HEK293 (cell line): ENCODE data around the gene RAMP1.

Experiments used
- CTCF ChIA-PET: fragments of 350-600 bp; formaldehyde crosslinking; extraction: SDS; loops from one replicate; lab custom pipeline; 2021; ENCODE audit warnings: antibody characterized with exemption; lab: Yijun Ruan, JAX
- POLR2A ChIA-PET: fragments of 300-600 bp; formaldehyde crosslinking; extraction: SDS; loops from one replicate; lab custom pipeline; 2020; ENCODE audit warnings: antibody characterized with exemption, inconsistent platforms; lab: Yijun Ruan, JAX
- H3K27ac ChIP-seq: fragments of 200-500 bp; sonication (Bioruptor generic); 2 replicates; pipeline ENCODE4 v1.5.1; 2014; ENCODE audit warnings: low read depth, low read length, control low read depth, inconsistent platforms; ENCODE audit errors: extremely low read depth
- H3K36me3 ChIP-seq, 2 experiments: fragments of 200-500 bp in 1 of 2; sonication (Bioruptor generic) in 1 of 2; 1 replicate in 1 of 2; 2 replicates in 1 of 2; pipeline ENCODE4 v1.5.1; 2014 to 2017; ENCODE audit warnings: inconsistent platforms in 2 of 2, low read length in 2 of 2; ENCODE audit not compliant: control insufficient read depth in 2 of 2, insufficient read depth in 1 of 2
- H3K4me1 ChIP-seq: fragments of 200-500 bp; sonication (Bioruptor generic); 2 replicates; pipeline ENCODE4 v1.5.1; 2014; ENCODE audit warnings: mild to moderate bottlenecking, low read length, inconsistent platforms; ENCODE audit not compliant: control insufficient read depth, insufficient read depth
- H3K4me3 ChIP-seq: 2 replicates; pipeline ENCODE4 v1.5.1; 2011; ENCODE audit warnings: low read depth, mild to moderate bottlenecking, control low read depth, low read length, moderate library complexity
- H3K9me3 ChIP-seq: fragments of 200-500 bp; sonication (Bioruptor generic); 2 replicates; pipeline ENCODE4 v1.5.1; 2014; ENCODE audit warnings: low read depth, low read length, inconsistent platforms; ENCODE audit not compliant: control insufficient read depth, insufficient read depth
- KLF16 ChIP-seq: fragments of 450-650 bp; formaldehyde crosslinking; IDR thresholded peaks from 2 replicates; pipeline ENCODE4 v1.5.1; 2017; ENCODE audit warnings: missing biosample characterization, missing genetic modification characterization
- PRDM2 ChIP-seq: fragments of 450-650 bp; formaldehyde crosslinking; IDR thresholded peaks from 2 replicates; pipeline ENCODE4 v1.5.1; 2016; ENCODE audit warnings: missing biosample characterization, missing genetic modification characterization, borderline replicate concordance
- REST ChIP-seq: fragments of 450-650 bp; formaldehyde crosslinking; IDR thresholded peaks from 2 replicates; pipeline ENCODE4 v1.5.1; 2016; ENCODE audit warnings: missing biosample characterization, missing genetic modification characterization
- SP7 ChIP-seq: fragments of 450-650 bp; formaldehyde crosslinking; IDR thresholded peaks from 2 replicates; pipeline ENCODE4 v1.5.1; 2016; ENCODE audit warnings: missing biosample characterization, missing genetic modification characterization
- ZBTB10 ChIP-seq: fragments of 450-650 bp; formaldehyde crosslinking; IDR thresholded peaks from 2 replicates; pipeline ENCODE4 v1.5.1; 2016; ENCODE audit warnings: missing biosample characterization, missing genetic modification characterization
- ZNF121 ChIP-seq: fragments of 450-650 bp; formaldehyde crosslinking; IDR thresholded peaks from 2 replicates; pipeline ENCODE4 v1.5.1; 2016; ENCODE audit warnings: missing biosample characterization, missing genetic modification characterization
- ZNF2 ChIP-seq: fragments of 450-650 bp; formaldehyde crosslinking; IDR thresholded peaks from 2 replicates; pipeline ENCODE4 v1.5.1; 2016; ENCODE audit warnings: missing biosample characterization, missing genetic modification characterization
- ZNF544 ChIP-seq: fragments of 450-650 bp; formaldehyde crosslinking; IDR thresholded peaks from 2 replicates; pipeline ENCODE4 v1.5.0; 2017; ENCODE audit warnings: missing biosample characterization, missing genetic modification characterization
- ZNF560 ChIP-seq: fragments of 450-650 bp; formaldehyde crosslinking; IDR thresholded peaks from 2 replicates; pipeline ENCODE4 v1.5.1; 2017; ENCODE audit warnings: missing biosample characterization, missing genetic modification characterization, borderline replicate concordance
- TF ChIP-seq, protein P1 (sequence below): fragments of 450-650 bp; formaldehyde crosslinking; IDR thresholded peaks from 2 replicates; pipeline ENCODE4 v1.5.1; 2016; ENCODE audit warnings: missing biosample characterization, missing genetic modification characterization

The RAMP1 gene

GRCh38 chr2:237820421-237820820 lies 39.0 kb upstream of the RAMP1 start (continued):
- TF ChIP-seq REST (no peak), ZNF544 (tag by site-specific recombination) (no peak), ZBTB10 (tag by site-specific recombination) (no peak), KLF16 (tag by site-specific recombination) (no peak), ZNF560 (no peak), ZNF2 (tag by site-specific recombination) (no peak), ZNF121 (tag by site-specific recombination) (no peak), PRDM2 (no peak)
- TF ChIP-seq, protein P1, sequence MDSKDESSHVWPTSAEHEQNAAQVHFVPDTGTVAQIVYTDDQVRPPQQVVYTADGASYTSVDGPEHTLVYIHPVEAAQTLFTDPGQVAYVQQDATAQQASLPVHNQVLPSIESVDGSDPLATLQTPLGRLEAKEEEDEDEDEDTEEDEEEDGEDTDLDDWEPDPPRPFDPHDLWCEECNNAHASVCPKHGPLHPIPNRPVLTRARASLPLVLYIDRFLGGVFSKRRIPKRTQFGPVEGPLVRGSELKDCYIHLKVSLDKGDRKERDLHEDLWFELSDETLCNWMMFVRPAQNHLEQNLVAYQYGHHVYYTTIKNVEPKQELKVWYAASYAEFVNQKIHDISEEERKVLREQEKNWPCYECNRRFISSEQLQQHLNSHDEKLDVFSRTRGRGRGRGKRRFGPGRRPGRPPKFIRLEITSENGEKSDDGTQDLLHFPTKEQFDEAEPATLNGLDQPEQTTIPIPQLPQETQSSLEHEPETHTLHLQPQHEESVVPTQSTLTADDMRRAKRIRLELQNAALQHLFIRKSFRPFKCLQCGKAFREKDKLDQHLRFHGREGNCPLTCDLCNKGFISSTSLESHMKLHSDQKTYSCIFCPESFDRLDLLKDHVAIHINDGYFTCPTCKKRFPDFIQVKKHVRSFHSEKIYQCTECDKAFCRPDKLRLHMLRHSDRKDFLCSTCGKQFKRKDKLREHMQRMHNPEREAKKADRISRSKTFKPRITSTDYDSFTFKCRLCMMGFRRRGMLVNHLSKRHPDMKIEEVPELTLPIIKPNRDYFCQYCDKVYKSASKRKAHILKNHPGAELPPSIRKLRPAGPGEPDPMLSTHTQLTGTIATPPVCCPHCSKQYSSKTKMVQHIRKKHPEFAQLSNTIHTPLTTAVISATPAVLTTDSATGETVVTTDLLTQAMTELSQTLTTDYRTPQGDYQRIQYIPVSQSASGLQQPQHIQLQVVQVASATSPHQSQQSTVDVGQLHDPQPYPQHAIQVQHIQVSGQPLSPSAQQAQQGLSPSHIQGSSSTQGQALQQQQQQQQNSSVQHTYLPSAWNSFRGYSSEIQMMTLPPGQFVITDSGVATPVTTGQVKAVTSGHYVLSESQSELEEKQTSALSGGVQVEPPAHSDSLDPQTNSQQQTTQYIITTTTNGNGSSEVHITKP (tag by site-specific recombination), result no peak

GRCh38 chr2:237823544-237823943 lies 35.9 kb upstream of the RAMP1 start:
- POLR2A ChIA-PET, result no interaction called here
- H3K36me3 ChIP-seq, result no peaks in the 10 kb centered on the region
- TF ChIP-seq SP7 (tag by site-specific recombination), result no peak
- H3K9me3 ChIP-seq, result no peaks in the 10 kb centered on the region
- CTCF ChIA-PET, result interaction anchor here (1.4 kb wide), 1 partner anchor 11 kb away, joined by 5 read pairs; no protein-coding TSS in a partner anchor
- no peak overlapping the region for H3K4me3 ChIP-seq
- H3K27ac ChIP-seq, result no peak overlapping the region
- H3K4me1 ChIP-seq, result no peaks in the 10 kb centered on the region
